22Rv1 (cell line): ENCODE data around the gene KIF9.

Source experiments
- CTCF ChIP-seq: fragments of 450-650 bp; IDR thresholded peaks from 2 replicates; pipeline ENCODE4 v1.5.1; 2017; ENCODE audit warnings: mild to moderate bottlenecking
- ZFX ChIP-seq: fragments of 450-650 bp; IDR thresholded peaks from 2 replicates; pipeline ENCODE4 v1.6.1; 2017; ENCODE audit warnings: antibody characterized with exemption, borderline replicate concordance

DNA sequence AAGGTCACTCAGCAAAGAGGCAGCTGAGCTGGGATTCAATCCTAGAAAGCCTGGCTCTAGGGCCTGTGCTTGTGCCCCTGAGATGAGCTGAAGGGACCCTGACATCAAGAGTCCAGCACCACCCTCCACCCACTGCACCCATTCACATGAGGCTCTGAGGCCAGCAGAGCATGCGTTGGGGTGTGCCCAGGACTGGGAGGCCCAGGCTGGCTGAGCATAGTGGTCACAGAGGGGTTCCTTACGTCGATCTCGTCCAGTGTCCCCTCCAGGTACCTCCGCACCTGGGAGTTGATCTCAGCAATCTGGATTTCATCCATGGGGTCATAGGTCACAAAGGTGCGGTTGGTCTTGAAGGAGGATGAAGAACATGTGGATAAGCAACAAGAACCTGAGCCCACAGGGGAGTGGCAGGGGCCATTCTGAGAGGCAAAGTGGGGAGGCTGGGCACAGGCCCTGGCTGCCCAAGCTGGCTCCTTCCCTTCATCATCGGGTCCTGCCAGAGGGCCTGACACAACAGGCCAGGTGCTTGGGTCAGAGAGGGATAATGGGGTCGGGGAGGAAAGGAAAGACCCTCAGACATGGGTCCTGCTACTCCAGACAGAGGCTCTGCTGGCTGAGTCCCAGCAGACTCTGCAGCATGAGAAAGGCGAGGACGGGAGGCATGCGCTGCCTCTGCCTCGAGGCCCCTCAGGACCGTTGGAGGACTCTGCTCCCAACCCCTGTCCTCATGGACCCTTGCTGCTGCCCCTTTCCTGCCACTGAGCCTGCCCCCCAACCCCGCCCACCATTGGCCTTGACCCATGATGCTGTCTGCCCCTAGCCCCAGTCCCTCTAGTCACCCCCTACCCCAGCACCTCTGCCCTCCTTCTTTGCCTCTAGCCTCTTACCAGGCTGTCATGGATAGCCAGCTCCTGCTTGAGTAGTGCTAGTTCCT lies 35.2 kb downstream of the KIF9 start:
- TF ChIP-seq CTCF (no peak), ZFX (no peak)
